GM06990 (cell line): Measurements from ENCODE around the gene OTOP1.
A peak's percentile ranks its signal among the peaks of the same experiment; 100 is the strongest.
"Not testable (repeated sequence)": the region's sequence is repeated elsewhere in the genome, so short reads cannot be mapped to it uniquely, and the experiment has no call there.

Experiments used
- DNase-seq: peaks from one replicate; pipeline ENCODE4 v3.0.0-alpha.2; 2011; ENCODE audit not compliant: insufficient read length; ENCODE audit errors: extremely low read depth
- H3K27me3 ChIP-seq: replicated peaks from 2 replicates; pipeline ENCODE4 v1.6.0; 2011; ENCODE audit warnings: low read length; ENCODE audit not compliant: control insufficient read depth, insufficient read depth
- H3K36me3 ChIP-seq: 2 replicates; pipeline ENCODE4 v1.5.1; 2011; ENCODE audit warnings: low read length; ENCODE audit not compliant: control insufficient read depth, insufficient read depth
- H3K4me3 ChIP-seq: replicated peaks from 2 replicates; pipeline ENCODE4 v1.5.1; 2011; ENCODE audit warnings: low read depth, mild to moderate bottlenecking, control low read depth, low read length
- CTCF ChIP-seq: IDR thresholded peaks from 2 replicates; pipeline ENCODE4 v1.5.1; 2011; ENCODE audit warnings: low read length, control low read depth, mild to moderate bottlenecking, inconsistent platforms; ENCODE audit not compliant: insufficient read depth, poor library complexity, severe bottlenecking

The OTOP1 gene

GRCh38 chr4:4269331-4269731 is 42.6 kb upstream of the OTOP1 start:
- H3K4me3 ChIP-seq, result no peak overlapping the region
- TF ChIP-seq CTCF, result no peak
- no peak for DNase-seq
- peaks cover 19% of the 10 kb centered on the region for H3K36me3 ChIP-seq
- no peaks in the 10 kb centered on the region for H3K27me3 ChIP-seq

- no peak for TF ChIP-seq CTCF
- Histone ChIP-seq H3K36me3 (peaks cover 17% of the 10 kb centered on the region), H3K27me3 (no peaks in the 10 kb centered on the region), H3K4me3 (no peak overlapping the region)
- no peak for DNase-seq
These were observed 42.0 kb upstream of the OTOP1 start for GRCh38 chr4:4268776-4269175.

GRCh38 chr4:4267981-4268380 is 41.3 kb upstream of the OTOP1 start:
- Histone ChIP-seq H3K27me3 (no peaks in the 10 kb centered on the region), H3K36me3 (peaks cover 12% of the 10 kb centered on the region), H3K4me3 (no peak overlapping the region)
- no peak for DNase-seq
- no peak for TF ChIP-seq CTCF

GRCh38 chr4:4260185-4260751 is 33.5 kb upstream of the OTOP1 start:
- H3K36me3 ChIP-seq, result no peaks in the 10 kb centered on the region
- no peak overlapping the region for H3K4me3 ChIP-seq
- peak; percentile 15 for DNase-seq
- peak; percentile 40 for TF ChIP-seq CTCF
- no peaks in the 10 kb centered on the region; the same call in 1 of the 2 replicates for H3K27me3 ChIP-seq

GRCh38 chr4:4259484-4260100 is 32.9 kb upstream of the OTOP1 start:
- no peak for DNase-seq
- no peak overlapping the region for H3K4me3 ChIP-seq

GRCh38 chr4:4257705-4258104 is 31.0 kb upstream of the OTOP1 start:
- H3K4me3 ChIP-seq, H3K27me3 ChIP-seq, H3K36me3 ChIP-seq, DNase-seq: not testable (repeated sequence)

More at GRCh38 chr4:4259484-4260100, 32.9 kb upstream of the OTOP1 start:
- no peak for TF ChIP-seq CTCF
- Histone ChIP-seq H3K27me3 (no peaks in the 10 kb centered on the region; the same call in 1 of the 2 replicates), H3K36me3 (no peaks in the 10 kb centered on the region)
